NCI-H2227 (cell line): Measurements from ENCODE around the gene MTA1.

Experiments
- DNase-seq: peaks from one replicate; lab custom pipeline; 2025; ENCODE audit not compliant: unreplicated experiment; lab: John Stamatoyannopoulos, UW

The MTA1 gene

DNA sequence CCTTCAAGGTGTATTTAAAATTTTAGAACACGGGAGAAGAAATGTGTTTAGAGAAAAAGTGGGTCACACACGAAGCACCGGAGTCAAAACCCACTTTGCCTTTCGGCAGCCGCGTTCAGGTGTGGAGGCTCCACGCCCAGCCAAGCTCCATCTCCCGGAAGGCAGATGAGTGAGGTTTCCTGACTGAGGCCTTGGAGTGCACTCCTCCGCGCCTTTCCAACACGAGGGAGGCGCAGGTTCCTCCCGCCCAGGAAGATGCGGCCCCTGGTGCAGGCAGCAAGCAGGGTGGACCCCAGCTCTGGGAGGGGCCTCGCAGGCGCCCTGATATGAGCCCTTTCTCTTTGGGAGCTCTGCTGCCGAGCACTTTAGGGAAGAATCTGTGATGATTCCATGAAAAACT is 22.5 kb downstream of the MTA1 start:
- no peak for DNase-seq

DNA sequence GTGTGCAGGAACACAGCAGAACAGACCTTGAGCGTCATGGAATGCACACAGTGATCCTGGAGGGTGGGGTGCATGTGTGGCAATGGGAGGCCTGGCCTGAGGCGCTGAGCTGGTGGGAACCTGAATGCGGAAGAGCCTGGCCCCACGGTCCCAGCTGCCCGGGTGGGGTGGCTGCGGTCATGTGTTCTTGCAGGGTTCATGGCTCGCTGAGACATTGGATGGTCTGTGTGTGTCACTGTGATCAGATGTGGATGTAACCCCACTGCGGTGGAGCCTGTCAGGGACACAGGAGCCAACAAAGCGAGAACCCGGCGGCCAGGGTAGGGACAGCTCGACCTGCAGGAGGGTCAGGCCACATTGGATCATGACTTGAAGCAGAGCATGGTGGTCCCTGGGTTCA is 23.2 kb downstream of the MTA1 start:
- DNase-seq = no peak

DNA sequence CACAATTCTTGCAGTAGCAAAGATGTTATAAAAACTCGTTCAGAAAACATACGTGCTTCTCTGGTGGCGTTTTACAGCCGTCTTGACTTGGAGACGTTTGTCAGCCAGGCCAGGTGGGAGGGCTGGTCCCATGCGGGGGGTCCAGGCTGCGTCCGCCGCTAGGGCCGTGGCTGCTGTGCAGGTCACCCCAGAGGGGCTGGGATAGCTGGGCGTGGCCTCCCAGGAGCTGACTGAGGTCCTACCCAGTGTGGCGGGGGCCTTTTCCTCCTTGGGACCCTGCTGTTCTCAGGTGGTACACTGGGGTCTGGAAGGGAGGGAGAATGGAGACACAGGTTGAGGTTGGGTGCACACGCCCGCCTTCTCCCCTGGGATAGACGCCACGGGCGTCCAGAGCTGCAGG is 25.2 kb downstream of the MTA1 start:
- DNase-seq = no peak

DNA sequence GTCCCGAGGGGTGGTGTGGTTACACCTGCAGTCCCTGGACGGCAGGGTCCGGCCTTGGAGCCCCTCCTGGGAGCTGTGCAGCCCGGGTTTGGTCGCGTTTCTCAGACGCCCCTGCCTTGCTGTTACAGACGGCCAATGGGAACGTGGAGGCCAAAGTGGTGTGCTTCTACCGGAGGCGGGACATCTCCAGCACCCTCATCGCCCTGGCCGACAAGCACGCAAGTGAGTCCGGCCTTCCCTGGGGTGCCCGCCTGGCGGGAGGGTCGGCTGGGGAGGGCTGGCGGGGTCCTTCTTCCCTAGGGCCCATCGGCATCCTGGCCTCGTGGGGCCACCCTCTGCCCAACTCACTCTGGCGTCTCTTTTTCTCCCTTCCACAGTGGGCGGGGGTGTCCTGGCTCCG is 25.7 kb downstream of the MTA1 start:
- DNase-seq = no peak

DNA sequence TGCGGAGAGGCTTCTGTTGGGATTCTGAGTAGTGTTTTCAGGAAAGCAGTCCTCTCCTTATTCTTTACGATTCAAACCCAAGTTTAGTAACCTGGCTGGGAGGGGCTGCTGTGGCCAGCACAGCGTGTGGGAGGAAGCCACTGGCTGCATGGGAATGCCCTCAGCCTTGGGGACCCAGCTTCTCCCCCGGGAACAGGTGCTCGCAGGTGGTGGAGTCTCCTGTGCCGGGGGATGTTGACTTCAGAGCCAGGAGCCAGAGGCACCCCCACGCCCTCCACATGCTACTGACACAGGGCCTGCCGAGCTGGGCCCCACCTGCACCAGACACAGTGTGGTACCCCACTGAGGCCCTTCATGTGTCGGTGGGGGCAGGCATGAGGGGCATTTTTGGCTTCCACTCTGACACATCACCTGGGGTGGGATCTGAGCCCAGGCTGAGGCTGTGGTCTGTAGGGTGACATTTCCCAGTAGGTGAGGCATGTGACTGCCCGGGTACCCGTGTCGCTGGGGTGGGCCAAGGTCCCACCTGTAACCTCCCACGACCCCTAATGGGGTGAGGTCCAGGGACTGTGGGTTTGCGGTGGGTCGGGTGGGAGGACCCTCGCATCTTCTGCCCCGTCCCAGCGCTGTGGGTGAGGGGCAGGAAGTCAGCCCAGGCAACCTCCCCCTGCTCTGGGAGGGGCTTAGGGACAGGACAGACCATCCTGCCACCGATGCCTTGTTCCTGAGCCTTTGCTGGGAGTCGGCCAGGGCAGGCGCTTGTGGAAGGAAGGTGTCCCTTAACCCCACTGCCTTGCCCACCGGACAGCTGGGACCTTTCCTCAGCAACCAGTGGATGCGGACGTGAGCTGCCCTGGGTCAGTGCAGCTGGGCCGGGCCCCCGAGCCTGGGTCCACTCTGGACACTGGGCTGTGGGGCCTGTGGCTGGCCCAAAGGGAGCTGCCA is 26.5 kb downstream of the MTA1 start:
- no peak for DNase-seq

DNA sequence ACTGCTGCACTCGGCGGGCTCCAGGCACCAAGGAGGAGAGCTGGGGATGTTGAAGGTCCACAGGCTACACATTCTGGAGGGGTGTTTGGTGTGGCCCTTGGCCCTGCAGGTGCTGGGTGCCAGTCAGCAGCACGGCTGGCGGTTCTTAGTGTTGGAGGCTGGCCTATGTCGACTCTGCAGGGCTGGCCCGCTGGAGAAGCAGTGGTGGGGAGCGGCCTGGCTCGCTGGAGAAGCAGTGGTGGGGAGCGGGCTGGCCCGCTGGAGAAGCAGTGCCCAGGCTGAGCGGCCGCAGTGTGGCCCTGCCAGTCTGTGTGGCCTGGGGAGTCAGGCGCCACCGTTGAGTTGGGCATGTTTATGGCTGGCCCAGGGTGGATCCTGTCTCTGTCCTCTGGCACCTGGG is 27.3 kb downstream of the MTA1 start:
- no peak for DNase-seq

DNA sequence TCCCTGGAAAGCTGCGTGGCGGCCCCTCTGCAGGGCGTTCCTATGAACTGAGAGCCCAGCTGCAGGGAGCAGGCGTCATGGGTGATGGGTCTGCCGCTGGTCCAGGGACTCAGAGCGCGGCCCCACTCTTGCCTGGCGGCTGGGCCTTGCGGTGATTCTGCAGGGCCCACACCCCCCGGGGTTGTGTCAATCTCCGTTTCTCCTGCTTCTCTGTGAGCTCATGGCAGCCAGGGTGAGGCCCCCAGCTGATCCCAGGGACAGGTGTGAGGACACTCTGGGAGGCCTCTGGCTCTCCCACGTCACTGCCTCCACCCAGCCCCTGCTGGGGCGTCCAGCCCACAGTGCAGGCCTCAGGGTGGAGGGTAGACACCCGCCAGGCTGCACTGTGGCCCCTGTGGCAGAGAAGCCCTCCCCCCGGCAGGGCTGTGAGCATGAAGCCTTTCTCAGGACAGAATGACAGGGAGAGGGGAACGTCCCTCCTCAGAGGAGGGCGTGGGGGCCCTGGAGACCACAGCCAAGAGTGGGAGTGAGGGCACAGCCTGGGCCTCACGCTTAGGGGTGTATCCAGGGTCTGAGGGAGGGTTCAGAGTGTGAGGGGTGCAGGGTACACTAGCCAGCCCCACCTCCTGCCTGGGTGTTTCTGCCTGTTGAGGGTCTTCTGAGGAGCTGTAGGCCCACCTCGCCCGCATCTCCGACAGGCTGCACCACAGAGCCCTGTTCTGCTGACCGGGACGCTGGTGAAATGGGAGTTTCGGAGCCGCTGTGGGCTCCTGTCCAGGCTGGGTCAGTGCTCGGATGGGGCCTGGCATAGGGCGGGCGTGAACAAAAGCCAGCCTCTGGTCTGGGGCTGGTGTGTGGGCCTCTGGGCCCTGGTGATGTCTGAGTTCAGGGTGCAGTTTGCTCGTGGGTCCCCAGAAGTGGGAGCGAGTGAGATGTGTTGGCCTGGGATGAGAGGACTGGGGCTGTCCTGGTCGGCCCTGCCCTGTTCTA is 28.3 kb downstream of the MTA1 start:
- no peak for DNase-seq

DNA sequence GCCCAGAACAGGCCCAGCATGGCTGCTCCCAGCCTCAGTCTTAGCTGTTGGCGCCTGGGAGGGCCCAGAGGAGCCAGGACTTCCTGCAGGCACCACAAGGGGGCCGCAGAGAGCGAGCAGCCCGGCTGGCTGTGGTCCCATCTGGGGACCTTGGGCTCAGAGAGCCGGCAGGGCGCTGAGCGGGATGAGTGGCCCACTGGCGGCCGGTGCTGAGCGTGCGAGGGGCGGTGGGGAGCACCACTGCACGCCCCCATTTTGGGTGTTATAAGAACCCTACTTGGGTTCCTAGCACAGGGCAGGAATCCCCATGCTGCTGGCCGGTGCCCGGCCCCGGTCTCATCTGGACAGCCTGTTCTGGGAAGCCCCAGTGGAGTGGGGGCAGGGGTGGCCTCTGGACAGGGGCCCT is 29.1 kb downstream of the MTA1 start:
- peak; percentile 52 for DNase-seq

DNA sequence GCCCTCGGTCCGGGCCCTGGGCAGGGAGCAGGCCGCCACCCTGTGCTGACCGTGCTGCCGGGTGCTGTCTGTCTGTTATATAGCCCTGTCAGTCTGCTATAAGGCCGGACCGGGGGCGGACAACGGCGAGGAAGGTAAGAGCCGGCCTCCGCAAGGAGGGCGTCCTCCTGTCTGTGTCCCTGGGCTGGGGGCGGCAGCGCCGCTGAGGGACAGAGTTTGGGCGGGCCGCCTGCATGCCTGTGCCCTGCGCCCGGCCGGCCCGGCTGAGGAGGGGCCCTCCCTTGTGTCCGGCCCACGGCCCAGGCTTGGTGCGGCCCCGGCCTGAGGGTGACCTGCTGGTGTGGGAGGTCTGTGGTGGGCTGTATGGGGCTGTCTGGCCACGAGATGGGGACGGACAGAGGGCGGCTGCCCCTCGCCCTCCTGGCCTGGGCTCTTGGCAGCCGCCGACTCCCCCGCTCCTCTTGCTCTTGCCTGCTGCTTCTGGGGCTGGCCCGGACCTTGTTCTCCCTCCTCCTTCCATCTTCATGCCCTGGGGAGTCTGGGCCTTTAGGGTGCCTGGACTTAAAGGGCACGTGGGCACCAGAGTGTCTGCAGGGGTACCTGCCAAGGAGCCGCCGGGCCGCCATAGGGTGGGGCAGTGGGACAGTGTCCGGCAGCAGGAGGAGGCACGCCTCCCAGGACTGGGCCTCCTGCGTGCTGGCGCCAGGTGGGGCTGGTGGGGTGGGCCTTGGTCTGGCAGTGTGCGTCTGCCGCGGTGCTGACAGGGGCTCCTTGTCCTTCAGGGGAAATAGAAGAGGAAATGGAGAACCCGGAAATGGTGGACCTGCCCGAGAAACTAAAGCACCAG is 29.9 kb downstream of the MTA1 start:
- DNase-seq = no peak

DNA sequence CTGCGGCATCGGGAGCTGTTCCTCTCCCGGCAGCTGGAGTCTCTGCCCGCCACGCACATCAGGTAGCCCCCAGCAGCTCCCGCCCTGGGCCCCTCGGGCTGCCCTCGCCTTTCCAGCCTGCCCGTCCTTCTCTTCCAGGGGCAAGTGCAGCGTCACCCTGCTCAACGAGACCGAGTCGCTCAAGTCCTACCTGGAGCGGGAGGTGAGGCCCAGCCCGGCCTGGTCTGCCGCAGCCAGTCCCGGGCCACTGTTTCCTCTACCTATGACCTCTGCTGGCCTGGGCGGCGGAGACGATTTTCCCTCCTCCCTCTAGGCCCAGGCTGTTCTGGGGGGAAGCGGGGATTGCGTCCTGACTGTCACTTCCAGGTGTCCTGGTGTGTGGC is 30.5 kb downstream of the MTA1 start:
- no peak for DNase-seq

DNA sequence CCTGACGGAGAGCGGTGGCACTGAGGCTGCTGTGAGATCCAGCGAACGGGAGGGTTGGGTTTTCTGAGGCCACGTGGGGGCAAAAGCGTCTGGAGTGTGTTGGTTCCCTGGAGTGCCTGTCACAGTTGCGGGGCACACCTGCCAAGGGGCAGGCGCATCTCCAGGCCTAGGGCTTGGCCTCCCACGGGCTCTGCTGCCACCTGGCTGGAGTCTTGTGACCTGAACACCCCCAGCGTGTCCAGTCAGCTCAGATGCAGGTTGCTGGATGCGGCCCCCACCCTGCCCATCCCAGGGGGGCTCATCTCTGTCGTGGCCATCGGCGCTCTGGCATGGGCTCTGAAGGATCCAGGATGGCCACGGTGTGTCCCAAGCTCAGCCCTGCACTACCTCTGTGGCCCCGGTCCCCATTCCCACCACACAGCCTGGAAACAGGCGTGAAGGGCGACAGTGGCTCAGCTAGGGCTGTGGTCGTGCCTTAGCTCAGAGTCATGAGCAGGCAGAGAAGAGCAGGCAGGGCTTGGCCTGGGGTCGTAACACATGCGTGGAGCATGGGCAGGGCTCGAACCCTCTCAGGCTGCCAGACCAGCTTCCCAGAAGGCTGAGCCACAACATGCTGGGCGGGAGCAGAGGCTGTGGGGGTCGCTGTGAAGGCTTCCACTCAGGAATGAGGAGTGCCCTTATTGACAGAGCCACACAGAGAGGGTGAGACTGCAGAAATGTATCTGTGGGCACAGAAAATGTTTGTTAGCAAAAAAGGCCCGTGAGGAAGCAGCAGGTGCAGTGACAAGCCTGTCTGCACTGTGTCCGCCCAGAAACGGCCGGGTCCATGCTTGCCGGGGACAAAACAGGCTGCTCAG is 31.5 kb downstream of the MTA1 start:
- no peak for DNase-seq

DNA sequence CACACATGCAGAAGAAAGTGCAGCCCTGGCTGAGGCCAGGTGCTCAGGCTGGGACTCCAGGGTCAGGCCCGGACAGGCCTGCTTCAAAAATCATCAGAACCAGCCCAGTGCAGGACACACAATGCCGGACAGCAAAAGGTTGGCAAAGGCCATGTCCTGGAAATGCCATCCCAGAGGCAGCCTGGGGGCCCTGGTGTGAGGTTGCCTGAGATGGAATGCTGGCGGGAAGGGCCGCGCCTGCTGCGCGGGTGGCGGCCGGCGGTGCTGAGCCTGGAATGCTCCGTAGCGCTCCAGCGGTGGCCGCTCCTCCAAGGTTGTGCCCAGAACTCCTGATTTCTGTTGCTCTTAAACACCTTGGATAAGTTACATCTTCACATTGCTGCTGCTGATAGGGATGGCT is 33.3 kb downstream of the MTA1 start:
- no peak for DNase-seq

DNA sequence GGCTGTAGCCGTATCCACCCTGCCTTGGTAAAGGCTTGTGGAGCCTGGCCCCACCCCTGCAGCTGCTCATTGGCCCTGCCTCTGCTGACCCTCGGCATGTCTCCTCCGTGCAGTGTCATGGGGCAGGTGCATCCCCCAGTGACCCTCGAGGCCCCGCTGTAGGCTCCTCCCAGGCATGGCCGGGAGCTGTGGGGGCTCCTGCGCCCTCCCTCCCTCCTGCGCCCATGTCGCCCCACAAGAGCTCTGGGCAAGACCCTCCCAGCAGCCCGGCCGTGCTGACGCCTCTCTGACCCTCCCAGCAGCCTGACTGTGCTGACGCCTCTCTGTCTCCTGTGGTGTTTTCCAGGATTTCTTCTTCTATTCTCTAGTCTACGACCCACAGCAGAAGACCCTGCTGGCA is 34.2 kb downstream of the MTA1 start:
- no peak for DNase-seq

DNA sequence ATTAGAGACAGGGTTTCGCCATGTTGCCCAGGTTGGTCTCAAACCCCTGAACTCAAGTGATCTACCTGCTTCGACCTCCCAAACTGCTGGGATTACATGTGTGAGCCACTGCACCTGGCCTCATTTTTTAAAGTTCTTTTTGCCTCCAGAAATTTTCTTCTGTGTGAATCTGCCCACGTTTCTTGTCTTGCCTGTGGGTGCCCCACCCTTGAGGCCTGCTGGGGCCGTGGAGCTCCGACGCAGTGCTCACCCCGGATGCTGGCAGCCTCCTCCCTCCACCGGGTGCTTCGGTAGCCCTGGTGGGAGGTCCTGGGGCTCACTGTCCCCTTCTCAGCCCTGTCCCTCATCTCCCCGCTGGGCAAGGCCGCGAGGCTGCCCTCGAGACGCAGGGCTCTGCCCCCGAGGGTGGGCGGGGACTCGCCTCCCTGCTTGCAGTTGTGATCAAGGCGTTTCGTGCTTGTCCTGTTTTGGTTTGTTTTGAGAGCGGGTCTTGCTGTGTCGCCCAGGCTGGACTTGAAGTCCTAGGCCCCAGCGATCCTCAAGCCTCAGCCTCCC is 35.5 kb downstream of the MTA1 start:
- DNase-seq = no peak

DNA sequence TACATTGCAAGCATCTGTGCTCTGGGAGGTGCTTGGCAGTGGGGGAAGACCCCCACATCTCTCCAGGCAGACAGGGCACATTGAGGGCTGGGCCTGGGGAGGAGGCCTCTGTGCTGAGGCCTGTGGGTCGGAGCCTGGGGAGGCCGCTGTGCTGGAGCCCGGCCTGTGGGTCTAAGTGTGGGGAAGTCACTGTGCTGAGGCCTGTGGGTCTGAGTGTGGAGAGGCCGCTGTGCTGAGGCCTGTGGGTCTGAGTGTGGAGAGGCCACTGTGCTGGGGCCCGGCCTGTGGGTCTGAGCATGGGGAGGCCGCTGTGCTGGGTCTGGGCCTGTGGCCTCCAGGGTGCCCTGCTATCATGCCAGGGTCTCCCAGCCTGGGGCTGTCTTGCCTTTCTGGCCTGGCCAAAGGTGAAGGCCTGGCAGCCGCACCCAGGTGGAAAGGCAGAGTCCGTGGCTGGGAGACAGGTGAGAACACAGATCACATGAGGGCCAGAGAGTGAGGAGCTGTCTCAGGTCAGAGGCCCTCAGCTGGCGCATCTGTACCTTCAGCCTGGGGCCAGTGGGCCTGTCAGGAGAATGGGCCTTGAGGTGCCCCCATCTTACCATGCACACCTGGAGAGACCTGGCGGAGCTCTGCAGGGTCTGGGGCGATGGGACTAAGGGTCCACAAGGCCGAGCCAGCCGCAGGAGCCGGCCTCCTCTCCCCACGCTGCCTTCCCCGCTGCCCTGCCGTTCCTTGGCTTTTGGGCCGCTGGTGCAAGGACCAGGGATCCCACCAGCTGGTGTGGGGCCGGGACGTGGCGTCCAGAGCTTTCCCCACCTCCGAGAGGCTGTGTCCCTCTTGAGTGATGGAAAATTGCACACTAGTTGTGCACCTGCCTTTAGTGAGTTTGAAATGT is 36.4 kb downstream of the MTA1 start:
- no peak for DNase-seq

DNA sequence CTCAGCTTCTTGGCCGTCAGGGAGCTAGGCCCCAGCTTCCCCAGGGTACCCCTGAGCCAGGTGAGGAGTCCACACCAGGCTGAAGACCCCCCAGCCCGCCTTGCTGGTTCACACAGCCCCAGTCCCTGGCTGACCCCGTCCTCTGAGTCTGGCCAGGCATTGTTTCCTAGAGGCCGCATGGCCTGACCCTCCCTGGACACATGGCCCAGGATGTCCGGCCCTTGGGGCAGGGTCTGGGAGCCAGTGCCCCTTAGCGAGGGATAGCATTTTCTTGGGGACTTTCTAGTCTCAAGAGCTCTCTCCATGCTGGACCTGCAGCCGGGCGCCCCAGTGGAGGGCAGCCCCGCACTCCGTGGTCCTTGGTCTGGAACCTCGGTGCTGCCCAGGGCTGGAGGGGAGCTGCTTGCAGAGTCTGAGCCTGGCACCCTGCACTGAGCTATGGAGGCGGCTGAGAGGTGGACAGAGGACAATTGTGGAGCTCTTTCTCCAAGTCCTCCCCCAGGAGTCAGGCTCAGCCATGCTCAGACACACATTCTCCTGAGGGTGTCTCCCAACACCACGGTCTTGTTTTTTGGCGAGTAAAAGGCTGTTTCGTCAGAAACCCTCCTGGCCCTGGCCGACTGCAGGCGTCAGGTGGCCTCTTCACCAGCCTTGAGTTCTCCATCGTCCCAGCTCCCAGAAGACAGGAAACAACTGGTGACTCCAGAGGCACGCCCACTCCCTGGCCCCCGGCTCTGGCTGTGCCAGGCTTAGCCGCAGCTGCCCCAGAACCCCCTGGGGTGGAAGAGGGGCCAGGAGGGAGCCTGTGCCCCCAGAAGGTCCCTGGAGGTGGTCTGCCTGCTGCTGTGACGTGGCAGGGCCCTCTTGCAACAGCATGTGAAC is 37.4 kb downstream of the MTA1 start:
- DNase-seq = no peak

DNA sequence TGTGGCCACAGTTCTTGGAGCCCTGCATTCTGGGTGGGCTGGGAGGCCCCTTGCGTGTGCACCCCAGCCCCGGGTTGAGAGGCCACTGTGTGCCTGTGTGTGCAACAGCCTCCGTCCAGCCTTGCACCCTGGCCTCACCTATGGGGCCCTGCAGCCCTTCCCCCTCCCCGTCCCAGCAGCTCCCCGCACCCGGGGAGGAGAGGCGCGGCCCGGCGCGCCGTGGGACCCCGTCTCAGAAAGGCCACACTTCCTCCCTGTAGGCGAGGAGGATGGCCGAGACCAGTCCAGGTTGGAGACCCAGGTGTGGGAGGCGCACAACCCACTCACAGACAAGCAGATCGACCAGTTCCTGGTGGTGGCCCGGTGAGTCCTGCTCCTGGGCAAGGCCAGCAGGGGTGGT is 38.4 kb downstream of the MTA1 start:
- no peak for DNase-seq

DNA sequence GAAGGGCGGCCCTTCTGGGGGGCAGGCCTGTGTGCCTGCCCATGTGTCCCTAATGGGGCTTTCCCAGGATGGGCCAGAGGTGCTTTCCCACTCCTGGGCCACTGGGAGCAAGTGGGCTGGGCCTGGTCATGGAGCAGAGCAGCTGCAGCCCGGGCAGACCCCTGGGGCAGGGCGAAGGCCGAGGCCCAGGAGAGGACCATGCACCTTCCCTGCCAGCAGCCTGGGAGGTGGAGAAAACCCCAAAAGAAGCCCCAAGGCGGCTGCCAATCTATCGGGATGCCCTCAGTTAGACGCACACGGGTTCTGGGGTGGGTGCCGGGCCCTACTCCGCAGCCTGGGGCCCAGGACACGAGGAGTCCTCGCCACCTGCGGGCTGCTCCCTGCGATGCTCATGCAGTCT is 38.9 kb downstream of the MTA1 start:
- DNase-seq = no peak
